ENCODE measurements around the gene PLXNB3. TPM values are rescaled to one million over a fixed set of nuclear protein-coding genes. Genes with fewer than 3 reads are reported as not detected.

The PLXNB3 gene
- total RNA-seq, 1 experiment from 2014 or later, result 14.3 TPM

DNA sequence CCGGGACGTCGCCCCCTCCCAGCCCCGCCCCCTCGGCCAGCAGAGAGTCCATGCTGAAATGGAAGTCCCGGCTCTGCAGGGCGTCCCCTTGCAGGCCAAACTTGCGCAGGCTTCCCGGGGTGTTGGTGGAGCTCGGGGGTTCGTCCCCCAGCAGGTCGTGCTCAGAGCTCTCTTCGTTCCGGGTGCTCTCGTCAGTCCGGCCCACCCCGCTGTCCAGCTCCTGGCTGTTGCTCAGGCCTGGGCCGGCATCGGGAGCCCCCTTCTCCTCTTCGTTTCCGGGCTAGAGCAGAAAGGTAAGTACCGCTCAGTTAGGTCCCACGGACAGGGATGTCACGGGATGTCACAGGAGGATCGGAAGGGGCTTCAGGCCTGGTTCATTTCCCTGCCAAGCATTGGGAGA, 40.6 kb downstream of the PLXNB3 start:
- ATAC-seq (no peak), DNase-seq (ENCODE audit: low read depth, low spot score) (no peak)
- no peaks in the 10 kb centered on the region for H3K27me3 ChIP-seq (ENCODE audit: control insufficient read depth, insufficient read depth, low read length)
- no peak overlapping the region for H3K27ac ChIP-seq (ENCODE audit: low read length)
- no TSS peak for BruUV-seq (replicated peaks)
- TF ChIP-seq, protein P1, sequence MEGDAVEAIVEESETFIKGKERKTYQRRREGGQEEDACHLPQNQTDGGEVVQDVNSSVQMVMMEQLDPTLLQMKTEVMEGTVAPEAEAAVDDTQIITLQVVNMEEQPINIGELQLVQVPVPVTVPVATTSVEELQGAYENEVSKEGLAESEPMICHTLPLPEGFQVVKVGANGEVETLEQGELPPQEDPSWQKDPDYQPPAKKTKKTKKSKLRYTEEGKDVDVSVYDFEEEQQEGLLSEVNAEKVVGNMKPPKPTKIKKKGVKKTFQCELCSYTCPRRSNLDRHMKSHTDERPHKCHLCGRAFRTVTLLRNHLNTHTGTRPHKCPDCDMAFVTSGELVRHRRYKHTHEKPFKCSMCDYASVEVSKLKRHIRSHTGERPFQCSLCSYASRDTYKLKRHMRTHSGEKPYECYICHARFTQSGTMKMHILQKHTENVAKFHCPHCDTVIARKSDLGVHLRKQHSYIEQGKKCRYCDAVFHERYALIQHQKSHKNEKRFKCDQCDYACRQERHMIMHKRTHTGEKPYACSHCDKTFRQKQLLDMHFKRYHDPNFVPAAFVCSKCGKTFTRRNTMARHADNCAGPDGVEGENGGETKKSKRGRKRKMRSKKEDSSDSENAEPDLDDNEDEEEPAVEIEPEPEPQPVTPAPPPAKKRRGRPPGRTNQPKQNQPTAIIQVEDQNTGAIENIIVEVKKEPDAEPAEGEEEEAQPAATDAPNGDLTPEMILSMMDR (IDR thresholded peaks at IDR 0.05), result no peak
- TF ChIP-seq SIN3A (IDR thresholded peaks at IDR 0.05; ENCODE audit: borderline replicate concordance, insufficient read depth, low read depth, low read length), result no peak
- TF ChIP-seq, protein P2, sequence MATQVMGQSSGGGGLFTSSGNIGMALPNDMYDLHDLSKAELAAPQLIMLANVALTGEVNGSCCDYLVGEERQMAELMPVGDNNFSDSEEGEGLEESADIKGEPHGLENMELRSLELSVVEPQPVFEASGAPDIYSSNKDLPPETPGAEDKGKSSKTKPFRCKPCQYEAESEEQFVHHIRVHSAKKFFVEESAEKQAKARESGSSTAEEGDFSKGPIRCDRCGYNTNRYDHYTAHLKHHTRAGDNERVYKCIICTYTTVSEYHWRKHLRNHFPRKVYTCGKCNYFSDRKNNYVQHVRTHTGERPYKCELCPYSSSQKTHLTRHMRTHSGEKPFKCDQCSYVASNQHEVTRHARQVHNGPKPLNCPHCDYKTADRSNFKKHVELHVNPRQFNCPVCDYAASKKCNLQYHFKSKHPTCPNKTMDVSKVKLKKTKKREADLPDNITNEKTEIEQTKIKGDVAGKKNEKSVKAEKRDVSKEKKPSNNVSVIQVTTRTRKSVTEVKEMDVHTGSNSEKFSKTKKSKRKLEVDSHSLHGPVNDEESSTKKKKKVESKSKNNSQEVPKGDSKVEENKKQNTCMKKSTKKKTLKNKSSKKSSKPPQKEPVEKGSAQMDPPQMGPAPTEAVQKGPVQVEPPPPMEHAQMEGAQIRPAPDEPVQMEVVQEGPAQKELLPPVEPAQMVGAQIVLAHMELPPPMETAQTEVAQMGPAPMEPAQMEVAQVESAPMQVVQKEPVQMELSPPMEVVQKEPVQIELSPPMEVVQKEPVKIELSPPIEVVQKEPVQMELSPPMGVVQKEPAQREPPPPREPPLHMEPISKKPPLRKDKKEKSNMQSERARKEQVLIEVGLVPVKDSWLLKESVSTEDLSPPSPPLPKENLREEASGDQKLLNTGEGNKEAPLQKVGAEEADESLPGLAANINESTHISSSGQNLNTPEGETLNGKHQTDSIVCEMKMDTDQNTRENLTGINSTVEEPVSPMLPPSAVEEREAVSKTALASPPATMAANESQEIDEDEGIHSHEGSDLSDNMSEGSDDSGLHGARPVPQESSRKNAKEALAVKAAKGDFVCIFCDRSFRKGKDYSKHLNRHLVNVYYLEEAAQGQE (IDR thresholded peaks at IDR 0.05; ENCODE audit: insufficient read depth in 1 of 2, low read depth in 2 of 2, low read length in 1 of 2), result no peak
- no peak for TF ChIP-seq POLR2AphosphoS5 (IDR thresholded peaks at IDR 0.05; ENCODE audit: low read depth, low read length)
- no peak for TF ChIP-seq TCF7L2 (IDR thresholded peaks at IDR 0.05; ENCODE audit: low read depth, low read length)
- in situ Hi-C loops (cut with HindIII; ENCODE audit: low pct_unique_long_range_greater_than_20kb, low sequenced_read_pairs), result no loop called here
- POLR2A ChIA-PET, result no interaction called here
- H3K36me3 ChIP-seq (ENCODE audit: control insufficient read depth, insufficient read depth, low read length), result no peaks in the 10 kb centered on the region
- CTCF ChIA-PET, result interaction anchor here (0.6 kb wide), 2 partner anchors 22 to 23 kb away, joined by 3 read pairs; no protein-coding TSS in a partner anchor
- intact Hi-C loops (cut with micrococcal nuclease; ENCODE audit: unreplicated experiment), result loop anchor here (10.0 kb wide), 1 partner anchor 80 kb away; the partner anchor contains the start of gene L1CAM
- no peak overlapping the region for H3K4me3 ChIP-seq (ENCODE audit: low read depth in 2 of 2, low read length in 2 of 2)
- H3K9me3 ChIP-seq (ENCODE audit: control insufficient read depth, insufficient read depth, low read depth, low read length), result no peaks in the 10 kb centered on the region
- H3K4me1 ChIP-seq (ENCODE audit: control insufficient read depth, insufficient read depth, low read length), result no peaks in the 10 kb centered on the region

DNA sequence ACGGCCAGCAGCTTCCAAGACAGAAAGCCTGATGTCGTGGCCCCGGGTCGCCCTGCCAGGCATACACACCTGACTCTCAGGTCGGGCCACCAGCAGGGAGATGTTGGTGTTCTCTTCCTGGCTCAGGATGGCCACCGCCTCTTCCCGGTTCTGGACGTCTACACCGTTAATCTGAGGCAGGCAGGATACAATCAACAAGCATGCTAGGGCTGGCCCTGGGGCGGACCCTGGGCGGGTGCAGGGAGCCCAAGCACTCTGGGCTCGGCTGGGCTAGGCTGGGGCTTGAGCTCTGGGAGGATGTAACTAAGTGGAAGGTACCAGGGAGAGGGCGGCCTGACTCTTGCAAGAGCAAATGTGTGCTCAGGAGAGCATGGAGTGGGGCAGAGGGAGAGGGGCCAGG, 41.4 kb downstream of the PLXNB3 start:
- H3K4me1 ChIP-seq (ENCODE audit: control insufficient read depth, insufficient read depth, low read length), result no peaks in the 10 kb centered on the region
- DNase-seq (ENCODE audit: low read depth, low spot score), result no peak
- H3K4me3 ChIP-seq (ENCODE audit: low read depth in 2 of 2, low read length in 2 of 2), result no peak overlapping the region
- no peaks in the 10 kb centered on the region for H3K27me3 ChIP-seq (ENCODE audit: control insufficient read depth, insufficient read depth, low read length)
- no TSS peak for BruUV-seq (replicated peaks)
- H3K9me3 ChIP-seq (ENCODE audit: control insufficient read depth, insufficient read depth, low read depth, low read length), result no peaks in the 10 kb centered on the region
- CTCF ChIA-PET, result interaction anchor here (0.6 kb wide), 2 partner anchors 79 to 105 kb away, joined by 3 to 4 read pairs; no protein-coding TSS in a partner anchor
- no peak for ATAC-seq
- TF ChIP-seq TCF7L2 (IDR thresholded peaks at IDR 0.05; ENCODE audit: low read depth, low read length) (no peak), SIN3A (IDR thresholded peaks at IDR 0.05; ENCODE audit: borderline replicate concordance, insufficient read depth, low read depth, low read length) (no peak), POLR2AphosphoS5 (IDR thresholded peaks at IDR 0.05; ENCODE audit: low read depth, low read length) (no peak)
- TF ChIP-seq, protein P1 (IDR thresholded peaks at IDR 0.05), result no peak
- TF ChIP-seq, protein P2 (IDR thresholded peaks at IDR 0.05; ENCODE audit: insufficient read depth in 1 of 2, low read depth in 2 of 2, low read length in 1 of 2), result no peak
- POLR2A ChIA-PET, result no interaction called here
- intact Hi-C loops (cut with micrococcal nuclease; ENCODE audit: unreplicated experiment) (loop anchor here (10.0 kb wide), 1 partner anchor 79 kb away; the partner anchor contains the start of gene L1CAM), in situ Hi-C loops (cut with HindIII; ENCODE audit: low pct_unique_long_range_greater_than_20kb, low sequenced_read_pairs) (no loop called here)
- H3K36me3 ChIP-seq (ENCODE audit: control insufficient read depth, insufficient read depth, low read length), result no peaks in the 10 kb centered on the region
- H3K27ac ChIP-seq (ENCODE audit: low read length), result no peak overlapping the region
